Duodenal mucosa (tissue), 2 donors: ENCODE data around the gene GCNT3.

ENCODE experiments used
- H3K27ac ChIP-seq: one replicate; pipeline ENCODE4 v1.7.0; 2013; ENCODE audit warnings: low read depth, low read length
- H3K27me3 ChIP-seq, 2 donors: one replicate each; pipeline ENCODE4 v1.7.0; 2013; ENCODE audit warnings: low read length in 2 of 2, control low read depth in 1 of 2; ENCODE audit not compliant: insufficient read depth in 2 of 2, control insufficient read depth in 1 of 2
- H3K36me3 ChIP-seq, 2 donors: one replicate each; pipeline ENCODE4 v1.7.0; 2013; ENCODE audit warnings: low read length in 2 of 2, control low read depth in 1 of 2; ENCODE audit not compliant: insufficient read depth in 2 of 2, control insufficient read depth in 1 of 2
- H3K4me1 ChIP-seq, 2 donors: one replicate each; pipeline ENCODE4 v1.7.0; 2013; ENCODE audit warnings: low read length in 2 of 2, control low read depth in 1 of 2; ENCODE audit not compliant: insufficient read depth in 2 of 2, control insufficient read depth in 1 of 2
- H3K4me3 ChIP-seq, 2 donors: one replicate each; pipeline ENCODE4 v1.7.0; 2013; ENCODE audit warnings: low read length in 2 of 2, low read depth in 1 of 2
- H3K9ac ChIP-seq, 2 donors: one replicate each; pipeline ENCODE4 v1.7.0; 2013; ENCODE audit warnings: low read length in 2 of 2, low read depth in 1 of 2
- H3K9me3 ChIP-seq, 2 donors: one replicate each; pipeline ENCODE4 v1.7.0; 2013; ENCODE audit warnings: low read length in 2 of 2, control low read depth in 1 of 2; ENCODE audit not compliant: control insufficient read depth in 1 of 2

GCNT3 gene

DNA sequence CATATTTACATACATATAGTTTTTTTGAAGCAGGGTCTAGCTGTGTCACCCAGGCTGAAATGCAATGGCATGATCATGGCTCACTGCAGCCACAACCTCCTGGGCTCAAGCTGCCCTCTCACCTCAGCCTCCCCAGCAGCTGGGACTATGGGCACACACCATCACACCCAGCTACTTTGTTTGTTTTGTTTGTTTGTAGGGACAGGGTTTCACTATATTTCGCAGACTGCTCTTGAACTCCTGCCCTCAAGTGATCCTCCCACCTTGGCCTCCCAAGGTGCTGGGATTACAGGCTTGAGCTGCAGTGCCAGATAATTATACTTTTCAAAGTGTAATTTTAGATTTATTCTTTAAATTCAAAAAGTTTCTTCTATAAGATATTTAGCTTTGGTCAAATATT, 35.5 kb downstream of the GCNT3 start:
- Histone ChIP-seq H3K4me1 (no peaks in the 10 kb centered on the region), H3K36me3 (peaks cover 0 to 29% of the 10 kb centered on the region in 2 donors), H3K9ac (no peak overlapping the region), H3K9me3 (no peaks in the 10 kb centered on the region), H3K27me3 (no peaks in the 10 kb centered on the region), H3K4me3 (no peak overlapping the region), H3K27ac (no peak overlapping the region)

DNA sequence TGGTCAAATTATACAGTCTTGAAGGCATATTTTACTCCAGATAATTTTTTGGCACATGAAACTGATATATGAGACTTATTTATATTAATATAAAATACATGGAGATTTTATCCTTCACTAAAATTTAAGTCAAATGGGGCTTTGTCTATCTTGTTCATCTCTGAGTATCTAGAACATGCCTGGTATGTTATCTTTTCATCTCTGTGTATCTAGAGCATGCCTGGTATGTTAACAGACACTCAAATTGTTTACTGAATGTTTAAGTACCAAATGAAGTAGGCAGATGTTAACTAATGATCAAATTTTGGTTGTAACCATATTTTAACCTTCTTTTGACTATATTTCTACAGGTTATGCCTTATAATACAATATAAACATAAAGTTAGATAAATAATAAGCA, 38.0 kb downstream of the GCNT3 start:
- Histone ChIP-seq H3K9ac (no peak overlapping the region), H3K36me3 (peaks cover 0 to 39% of the 10 kb centered on the region in 2 donors), H3K9me3 (no peaks in the 10 kb centered on the region), H3K4me3 (no peak overlapping the region), H3K27me3 (no peaks in the 10 kb centered on the region), H3K4me1 (no peaks in the 10 kb centered on the region), H3K27ac (no peak overlapping the region)

DNA sequence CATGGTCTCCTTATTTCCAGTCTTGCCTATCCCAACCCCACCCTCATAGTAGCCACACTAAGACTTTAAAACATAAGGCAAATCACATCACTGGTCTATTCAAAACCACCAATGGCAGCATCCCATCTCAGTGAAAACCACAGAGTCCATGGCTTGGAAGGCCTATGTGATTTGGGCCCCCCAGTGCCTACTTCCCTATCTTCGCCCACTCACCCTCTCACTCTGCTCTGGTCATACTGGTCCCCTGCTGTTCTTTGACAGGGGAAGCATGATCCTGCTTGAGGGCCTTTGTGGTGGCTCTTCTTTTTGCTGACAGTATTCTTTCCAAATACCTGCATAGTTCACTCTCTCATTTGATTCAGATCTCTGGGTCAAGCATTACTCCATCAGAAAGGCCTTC, 42.5 kb downstream of the GCNT3 start:
- Histone ChIP-seq H3K9me3 (no peaks in the 10 kb centered on the region), H3K9ac (no peak overlapping the region), H3K27ac (no peak overlapping the region), H3K4me3 (no peak overlapping the region), H3K27me3 (no peaks in the 10 kb centered on the region), H3K4me1 (peaks cover 10 to 15% of the 10 kb centered on the region in 2 donors), H3K36me3 (peaks cover 0 to 24% of the 10 kb centered on the region in 2 donors)

DNA sequence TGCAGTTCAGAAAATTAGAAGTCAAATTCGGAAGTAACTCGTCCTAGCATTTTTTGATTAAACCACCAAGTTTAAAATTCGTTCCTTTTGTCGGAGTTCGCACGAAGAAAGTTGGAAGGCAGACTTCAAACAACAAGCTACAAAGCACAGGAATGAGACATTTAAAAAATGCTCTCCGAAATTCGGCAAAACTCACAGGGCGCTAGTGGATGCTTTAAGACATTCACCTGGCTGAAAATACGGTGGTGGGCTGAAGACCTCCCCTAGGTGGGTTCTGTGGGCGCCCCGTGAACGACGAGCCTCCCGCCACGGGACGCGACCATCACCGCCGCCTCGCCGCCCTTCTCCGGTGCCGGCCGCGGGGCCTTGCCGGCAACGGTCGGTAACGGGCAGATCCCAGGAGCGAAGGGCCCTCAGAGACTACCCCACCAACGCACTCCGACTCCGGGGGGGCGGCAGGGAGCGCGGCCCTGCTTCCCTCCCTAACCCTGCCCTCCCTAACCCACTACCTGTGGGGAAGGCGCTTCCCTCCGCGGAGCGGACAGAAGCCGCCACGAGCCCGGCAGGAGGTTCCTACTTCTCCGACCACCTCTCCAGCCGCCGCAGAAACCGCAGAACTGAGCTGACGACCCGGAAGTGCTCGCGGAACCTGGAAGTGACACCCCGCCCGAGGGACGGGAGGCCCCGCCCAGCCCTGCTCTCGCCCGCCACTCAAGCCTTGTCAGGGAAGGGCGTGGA, 45.5 kb downstream of the GCNT3 start, which contains the start of gene GTF2A2:
GTF2A2 (minus strand) TSS at position 619 of the 738 bp plus-strand sequence. CDS start 5,238 bp downstream, outside the sequence.
- Histone ChIP-seq H3K4me3 (peak within 1 kb of the TSS; percentile 86 to 88), H3K27ac (peak within 1 kb of the TSS; percentile 67)

GRCh38 chr15:59657635-59658125, 46.1 kb downstream of the GCNT3 start:
- Histone ChIP-seq H3K4me3 (peak overlapping the region; percentile 86 to 88), H3K27ac (no peak overlapping the region), H3K9ac (peak overlapping the region in 1 of 2 donors; percentile 43), H3K9me3 (no peaks in the 10 kb centered on the region), H3K36me3 (peaks cover 0 to 36% of the 10 kb centered on the region in 2 donors), H3K4me1 (peaks cover 10 to 15% of the 10 kb centered on the region in 2 donors), H3K27me3 (no peaks in the 10 kb centered on the region)

More for the DNA sequence above, 45.5 kb downstream of the GCNT3 start, which contains the start of gene GTF2A2:
- Histone ChIP-seq H3K9me3 (no peaks in the 10 kb centered on the region), H3K27me3 (no peaks in the 10 kb centered on the region), H3K4me1 (peaks cover 10 to 15% of the 10 kb centered on the region in 2 donors), H3K36me3 (peaks cover 0 to 31% of the 10 kb centered on the region in 2 donors), H3K9ac (peak within 1 kb of the TSS; percentile 79 to 89)

GRCh38 chr15:59659366-59659765, 47.8 kb downstream of the GCNT3 start:
- Histone ChIP-seq H3K9me3 (no peaks in the 10 kb centered on the region), H3K4me3 (no peak overlapping the region), H3K4me1 (peaks cover 10 to 15% of the 10 kb centered on the region in 2 donors), H3K27me3 (no peaks in the 10 kb centered on the region), H3K27ac (no peak overlapping the region), H3K36me3 (peaks cover 5 to 35% of the 10 kb centered on the region in 2 donors), H3K9ac (no peak overlapping the region)

DNA sequence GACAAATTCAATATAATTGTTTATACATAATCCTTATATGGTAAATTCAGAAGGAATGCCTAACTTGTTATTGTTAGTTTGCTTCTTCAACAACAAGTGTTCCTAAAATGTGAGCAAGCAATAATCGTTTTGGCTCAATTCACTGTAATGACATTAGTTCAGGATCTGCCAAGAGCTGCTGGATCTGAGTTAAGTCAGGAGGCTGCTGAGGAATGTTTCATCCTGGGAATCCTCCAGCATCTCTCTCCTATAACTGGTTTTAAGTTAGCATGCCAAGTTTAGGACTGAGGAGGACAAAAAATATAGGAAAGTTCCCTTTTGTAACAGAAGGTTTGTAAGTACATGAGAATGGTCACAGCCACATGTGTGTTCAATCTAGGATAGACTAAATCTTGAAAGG, 50.7 kb downstream of the GCNT3 start:
- H3K9me3 ChIP-seq = no peaks in the 10 kb centered on the region
- no peaks in the 10 kb centered on the region for H3K27me3 ChIP-seq
- no peaks in the 10 kb centered on the region for H3K4me1 ChIP-seq
- H3K9ac ChIP-seq = no peak overlapping the region
- H3K27ac ChIP-seq = no peak overlapping the region
- H3K4me3 ChIP-seq = no peak overlapping the region
- H3K36me3 ChIP-seq = peaks cover 11 to 51% of the 10 kb centered on the region in 2 donors

GRCh38 chr15:59668556-59668955, 57.0 kb downstream of the GCNT3 start:
- H3K4me1 ChIP-seq = no peaks in the 10 kb centered on the region
- H3K27ac ChIP-seq = no peak overlapping the region
- no peaks in the 10 kb centered on the region for H3K27me3 ChIP-seq
- H3K36me3 ChIP-seq = peaks cover 17 to 72% of the 10 kb centered on the region in 2 donors
- no peak overlapping the region for H3K4me3 ChIP-seq
- H3K9ac ChIP-seq = no peak overlapping the region
- no peaks in the 10 kb centered on the region for H3K9me3 ChIP-seq
